H9 (cell line): ENCODE results near the gene MPG. TPM values are rescaled to one million over a fixed set of nuclear protein-coding genes. Genes with fewer than 3 reads are reported as not detected.

Experiments
- DNase-seq: peaks from one replicate; pipeline ENCODE4 v3.0.0-alpha.2; 2017
- H2AFZ ChIP-seq: one replicate; pipeline ENCODE4 v1.6.1; 2013; ENCODE audit warnings: mild to moderate bottlenecking, low read length, control low read depth, moderate library complexity
- H2AK5ac ChIP-seq: 2 replicates; pipeline ENCODE4 v1.6.1; 2013; ENCODE audit warnings: low read length, control low read depth, mixed read lengths; ENCODE audit not compliant: insufficient read length
- H2BK120ac ChIP-seq: one replicate; pipeline ENCODE4 v1.6.1; 2013; ENCODE audit warnings: low read depth, mild to moderate bottlenecking, low read length, control low read depth, inconsistent platforms; ENCODE audit not compliant: poor library complexity, severe bottlenecking
- H2BK12ac ChIP-seq: 2 replicates; pipeline ENCODE4 v1.6.1; 2013; ENCODE audit warnings: low read length, control low read depth, mixed read lengths, low read depth; ENCODE audit not compliant: insufficient read length
- H2BK15ac ChIP-seq: 2 replicates; pipeline ENCODE4 v1.6.1; 2013; ENCODE audit warnings: low read depth, low read length, control low read depth
- H2BK20ac ChIP-seq: one replicate; pipeline ENCODE4 v1.6.1; 2013; ENCODE audit warnings: low read depth, mild to moderate bottlenecking, low read length, control low read depth, inconsistent platforms; ENCODE audit not compliant: poor library complexity, severe bottlenecking
- H2BK5ac ChIP-seq: 2 replicates; pipeline ENCODE4 v1.6.1; 2013; ENCODE audit warnings: low read length, control low read depth, mixed read lengths; ENCODE audit not compliant: insufficient read length
- H3K14ac ChIP-seq: 2 replicates; pipeline ENCODE4 v1.6.1; 2013; ENCODE audit warnings: low read length, control low read depth; ENCODE audit not compliant: insufficient read depth
- H3K18ac ChIP-seq: 2 replicates; pipeline ENCODE4 v1.6.1; 2013; ENCODE audit warnings: low read depth, mild to moderate bottlenecking, mixed read lengths, low read length, control low read depth; ENCODE audit not compliant: insufficient read length
- H3K23ac ChIP-seq: 2 replicates; pipeline ENCODE4 v1.6.1; 2013; ENCODE audit warnings: low read length, control low read depth, mixed read lengths, low read depth; ENCODE audit not compliant: insufficient read length
- H3K23me2 ChIP-seq: 2 replicates; pipeline ENCODE4 v1.6.1; 2013; ENCODE audit warnings: low read depth, mild to moderate bottlenecking, mixed read lengths, low read length, control low read depth; ENCODE audit not compliant: insufficient read length, poor library complexity, severe bottlenecking
- H3K27ac ChIP-seq: 2 replicates; pipeline ENCODE4 v1.5.1; 2013; ENCODE audit warnings: low read length, control low read depth, mixed read lengths, low read depth; ENCODE audit not compliant: insufficient read length
- H3K27me3 ChIP-seq: 2 replicates; pipeline ENCODE4 v1.6.1; 2013; ENCODE audit warnings: low read length, control low read depth, inconsistent platforms; ENCODE audit not compliant: insufficient read depth
- H3K4ac ChIP-seq: 2 replicates; pipeline ENCODE4 v1.6.1; 2013; ENCODE audit warnings: low read depth, mild to moderate bottlenecking, control low read depth, inconsistent platforms, low read length, moderate library complexity
- H3K4me1 ChIP-seq: 2 replicates; pipeline ENCODE4 v1.6.1; 2013; ENCODE audit warnings: low read length, control low read depth, inconsistent platforms; ENCODE audit not compliant: insufficient read depth
- H3K4me2 ChIP-seq: 2 replicates; pipeline ENCODE4 v1.6.1; 2013; ENCODE audit warnings: low read length, control low read depth, mixed read lengths; ENCODE audit not compliant: insufficient read length, insufficient read depth
- H3K56ac ChIP-seq: 2 replicates; pipeline ENCODE4 v1.6.1; 2013; ENCODE audit warnings: low read depth, mild to moderate bottlenecking, mixed read lengths, low read length, control low read depth; ENCODE audit not compliant: insufficient read length
- H3K79me1 ChIP-seq: 2 replicates; pipeline ENCODE4 v1.6.1; 2013; ENCODE audit warnings: low read depth, mild to moderate bottlenecking, moderate library complexity, low read length, control low read depth, inconsistent platforms; ENCODE audit not compliant: insufficient read depth, poor library complexity, severe bottlenecking
- H3K79me2 ChIP-seq: 2 replicates; pipeline ENCODE4 v1.6.1; 2013; ENCODE audit warnings: low read length, control low read depth, inconsistent platforms; ENCODE audit not compliant: insufficient read depth
- H3K9ac ChIP-seq: 2 replicates; pipeline ENCODE4 v1.6.1; 2013; ENCODE audit warnings: low read length, control low read depth, mixed read lengths; ENCODE audit not compliant: insufficient read length; ENCODE audit errors: extremely low read depth
- H3K9me3 ChIP-seq: one replicate; pipeline ENCODE4 v1.6.1; 2013; ENCODE audit warnings: low read depth, low read length, inconsistent platforms; ENCODE audit not compliant: control insufficient read depth
- H3T11ph ChIP-seq: one replicate; pipeline ENCODE4 v1.6.1; 2013; ENCODE audit warnings: mild to moderate bottlenecking, low read length, control low read depth, inconsistent platforms
- H4K20me1 ChIP-seq: one replicate; pipeline ENCODE4 v1.6.1; 2013; ENCODE audit not compliant: control insufficient read depth, insufficient read length, insufficient read depth
- H4K5ac ChIP-seq: 2 replicates; pipeline ENCODE4 v1.6.1; 2013; ENCODE audit warnings: low read depth, mild to moderate bottlenecking, mixed read lengths, low read length, control low read depth; ENCODE audit not compliant: insufficient read length
- H4K8ac ChIP-seq: replicated peaks from 2 replicates; pipeline ENCODE4 v1.6.1; 2013; ENCODE audit warnings: low read length, control low read depth, mixed read lengths, low read depth; ENCODE audit not compliant: insufficient read length
- H4K91ac ChIP-seq: 2 replicates; pipeline ENCODE4 v1.6.1; 2013; ENCODE audit warnings: low read depth, mild to moderate bottlenecking, moderate library complexity, mixed read lengths, low read length, control low read depth; ENCODE audit not compliant: insufficient read length
- H3K27ac Mint-ChIP-seq, 3 experiments: 2 replicates in 2 of 3; 3 replicates in 1 of 3; pipeline ENCODE4 v1.8.0; 2020 to 2021; ENCODE audit warnings: mixed read lengths in 3 of 3, mild to moderate bottlenecking in 1 of 3, moderate library complexity in 1 of 3
- H3K27me3 Mint-ChIP-seq: 2 replicates; pipeline ENCODE4 v1.8.0; 2021; ENCODE audit warnings: low read depth, mild to moderate bottlenecking, moderate library complexity, mixed read lengths
- H3K36me3 Mint-ChIP-seq, 3 experiments: 2 replicates in 2 of 3; 3 replicates in 1 of 3; pipeline ENCODE4 v1.8.0; 2020 to 2021; ENCODE audit warnings: low read depth in 3 of 3, mixed read lengths in 3 of 3; ENCODE audit not compliant: insufficient read depth in 1 of 3
- H3K4me1 Mint-ChIP-seq, 2 experiments: 2 replicates each; pipeline ENCODE4 v1.8.0; 2020; ENCODE audit warnings: mixed read lengths in 2 of 2
- H3K4me3 Mint-ChIP-seq, 2 experiments: 2 replicates in 1 of 2; 3 replicates in 1 of 2; pipeline ENCODE4 v1.8.0; 2020 to 2021; ENCODE audit warnings: mild to moderate bottlenecking in 2 of 2, mixed read lengths in 2 of 2, moderate library complexity in 1 of 2
- H3K9me3 Mint-ChIP-seq, 2 experiments: 2 replicates in 1 of 2; 3 replicates in 1 of 2; pipeline ENCODE4 v1.8.0; 2020; ENCODE audit warnings: mild to moderate bottlenecking in 2 of 2, mixed read lengths in 2 of 2, moderate library complexity in 1 of 2
- WGBS: extraction: QIAGEN DNeasy Blood & Tissue Kit; methylation state at CpG from one replicate; pipeline ENCODE4 v1.1.7; 2013; ENCODE audit warnings: missing lambda C conversion rate, low lambda C conversion rate, mixed read lengths; ENCODE audit not compliant: insufficient read length; ENCODE audit errors: extremely low coverage; 5-methylcytosine and 5-hydroxymethylcytosine counted together
- total RNA-seq: library from RNA; stranded (reverse); gene quantifications from 2 replicates; pipeline ENCODE4 v1.2.1, GENCODE V29; 2021
- TF ChIP-seq, protein P1 (sequence below): fragments of 200-600 bp; sonication (generic); conservative IDR thresholded peaks from 3 replicates; pipeline ENCODE4 v1.8.0; 2021; ENCODE audit warnings: antibody characterized with exemption, mild to moderate bottlenecking

The MPG gene
- total RNA-seq, 1 experiment from 2014 or later, result 39.1 TPM

DNA sequence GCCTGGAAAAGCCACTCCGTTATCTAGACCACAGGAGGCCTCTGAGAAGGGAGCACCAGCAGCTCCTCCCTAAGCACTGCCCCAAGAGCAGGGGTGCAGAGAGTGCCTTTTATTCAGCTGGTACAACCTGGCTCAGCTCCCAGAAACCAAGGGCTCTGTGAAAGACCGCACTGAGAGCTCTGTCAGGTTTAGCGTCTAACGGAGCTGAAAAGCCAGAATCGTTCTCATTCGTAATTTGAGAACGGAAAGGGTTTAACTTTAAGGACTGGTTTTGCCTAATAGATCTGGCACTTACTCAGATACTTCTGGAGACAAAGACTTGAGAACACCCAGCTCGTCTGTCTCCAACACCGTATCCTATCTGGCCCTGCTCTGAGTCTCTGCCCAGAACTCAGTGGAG, 13.5 kb downstream of the MPG start:
- Histone ChIP-seq H3T11ph (no peak overlapping the region), H3K4ac (no peak overlapping the region), H3K9ac (no peak overlapping the region), H3K79me2 (no peaks in the 10 kb centered on the region), H3K56ac (no peak overlapping the region), H3K79me1 (no peaks in the 10 kb centered on the region), H2AFZ (no peak overlapping the region), H3K23me2 (no peaks in the 10 kb centered on the region), H4K20me1 (no peaks in the 10 kb centered on the region), H3K9me3 (no peaks in the 10 kb centered on the region), H3K4me2 (no peak overlapping the region), H4K5ac (no peak overlapping the region), H3K27me3 (no peaks in the 10 kb centered on the region), H2BK120ac (no peak overlapping the region), H3K4me1 (no peaks in the 10 kb centered on the region), H2BK5ac (no peak overlapping the region), H3K23ac (no peak overlapping the region), H2BK15ac (no peak overlapping the region), H2AK5ac (no peak overlapping the region), H3K27ac (no peak overlapping the region), H3K14ac (no peak overlapping the region), H2BK12ac (no peak overlapping the region), H4K8ac (no peak overlapping the region), H2BK20ac (no peak overlapping the region), H3K18ac (no peak overlapping the region), H4K91ac (no peak overlapping the region)
- peaks cover 0 to 2% of the 10 kb centered on the region in 2 experiments; a peak in 1 of 4 replicates for H3K4me1 Mint-ChIP-seq
- H3K27me3 Mint-ChIP-seq, result no peaks in the 10 kb centered on the region
- peaks cover 0 to 40% (median 19%) of the 10 kb centered on the region in 3 experiments for H3K36me3 Mint-ChIP-seq
- 0 out of 7 replicates have a peak overlapping the region, but pooled peaks of 1 of the 3 experiments have one; percentile 58 for H3K27ac Mint-ChIP-seq
- WGBS, result no CpG with 5 or more reads among the region's 9 CpGs
- TF ChIP-seq, protein P1, sequence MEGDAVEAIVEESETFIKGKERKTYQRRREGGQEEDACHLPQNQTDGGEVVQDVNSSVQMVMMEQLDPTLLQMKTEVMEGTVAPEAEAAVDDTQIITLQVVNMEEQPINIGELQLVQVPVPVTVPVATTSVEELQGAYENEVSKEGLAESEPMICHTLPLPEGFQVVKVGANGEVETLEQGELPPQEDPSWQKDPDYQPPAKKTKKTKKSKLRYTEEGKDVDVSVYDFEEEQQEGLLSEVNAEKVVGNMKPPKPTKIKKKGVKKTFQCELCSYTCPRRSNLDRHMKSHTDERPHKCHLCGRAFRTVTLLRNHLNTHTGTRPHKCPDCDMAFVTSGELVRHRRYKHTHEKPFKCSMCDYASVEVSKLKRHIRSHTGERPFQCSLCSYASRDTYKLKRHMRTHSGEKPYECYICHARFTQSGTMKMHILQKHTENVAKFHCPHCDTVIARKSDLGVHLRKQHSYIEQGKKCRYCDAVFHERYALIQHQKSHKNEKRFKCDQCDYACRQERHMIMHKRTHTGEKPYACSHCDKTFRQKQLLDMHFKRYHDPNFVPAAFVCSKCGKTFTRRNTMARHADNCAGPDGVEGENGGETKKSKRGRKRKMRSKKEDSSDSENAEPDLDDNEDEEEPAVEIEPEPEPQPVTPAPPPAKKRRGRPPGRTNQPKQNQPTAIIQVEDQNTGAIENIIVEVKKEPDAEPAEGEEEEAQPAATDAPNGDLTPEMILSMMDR, result no peak
- H3K9me3 Mint-ChIP-seq, result no peaks in the 10 kb centered on the region
- no peak for DNase-seq
- H3K4me3 Mint-ChIP-seq, result no peak overlapping the region
